ENCODE results near the gene MAFG. TPM values are rescaled to one million over a fixed set of nuclear protein-coding genes. Genes with fewer than 3 reads are reported as not detected.

The MAFG gene
- total and polyA plus RNA-seq, 7 donors: 8.8 to 21.9 (median 16.8) TPM

DNA sequence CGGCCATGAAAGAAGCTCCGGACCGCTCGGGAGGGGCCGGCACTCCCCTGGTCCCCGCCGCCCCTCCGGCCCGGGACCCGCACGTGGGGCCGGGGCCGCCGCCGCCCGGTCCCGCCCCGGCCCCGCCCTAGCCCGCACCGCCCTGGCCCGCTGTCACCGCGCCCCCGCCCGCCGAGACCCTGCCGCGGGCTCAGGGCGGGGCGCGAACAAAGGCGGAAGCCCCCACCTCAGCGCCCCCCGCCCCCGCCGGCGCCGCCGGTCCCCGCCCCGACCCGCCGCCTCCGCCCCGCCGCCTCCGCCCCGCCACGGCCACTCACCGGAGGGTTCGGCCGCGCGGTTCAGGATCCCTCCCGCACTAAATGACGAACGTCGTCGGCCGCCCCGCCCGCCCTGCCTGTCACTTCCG lies 56.6 kb downstream of the MAFG start, which contains the start of gene ARHGDIA:
Gene ARHGDIA, minus strand, starts transcription at position 357 of the 406 bp plus-strand sequence. CDS start 1,407 bp downstream, outside the sequence.
- no peak for DNase-seq
- H3K9me3 ChIP-seq: no peaks in the 10 kb centered on the region
- intact Hi-C loops (cut with DNase I): loop anchor here (2.0 to 5.0 kb wide), 4 partner anchors 20 to 226 kb away; partner anchors contain the start of genes ALYREF, ANAPC11, FASN and MAFG
- H3K4me3 ChIP-seq: peak within 1 kb of the TSS; percentile 71 to 99 (median 84)
- TF ChIP-seq, protein P1, sequence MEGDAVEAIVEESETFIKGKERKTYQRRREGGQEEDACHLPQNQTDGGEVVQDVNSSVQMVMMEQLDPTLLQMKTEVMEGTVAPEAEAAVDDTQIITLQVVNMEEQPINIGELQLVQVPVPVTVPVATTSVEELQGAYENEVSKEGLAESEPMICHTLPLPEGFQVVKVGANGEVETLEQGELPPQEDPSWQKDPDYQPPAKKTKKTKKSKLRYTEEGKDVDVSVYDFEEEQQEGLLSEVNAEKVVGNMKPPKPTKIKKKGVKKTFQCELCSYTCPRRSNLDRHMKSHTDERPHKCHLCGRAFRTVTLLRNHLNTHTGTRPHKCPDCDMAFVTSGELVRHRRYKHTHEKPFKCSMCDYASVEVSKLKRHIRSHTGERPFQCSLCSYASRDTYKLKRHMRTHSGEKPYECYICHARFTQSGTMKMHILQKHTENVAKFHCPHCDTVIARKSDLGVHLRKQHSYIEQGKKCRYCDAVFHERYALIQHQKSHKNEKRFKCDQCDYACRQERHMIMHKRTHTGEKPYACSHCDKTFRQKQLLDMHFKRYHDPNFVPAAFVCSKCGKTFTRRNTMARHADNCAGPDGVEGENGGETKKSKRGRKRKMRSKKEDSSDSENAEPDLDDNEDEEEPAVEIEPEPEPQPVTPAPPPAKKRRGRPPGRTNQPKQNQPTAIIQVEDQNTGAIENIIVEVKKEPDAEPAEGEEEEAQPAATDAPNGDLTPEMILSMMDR (IDR thresholded peaks at IDR 0.05): no peak
- TF ChIP-seq EP300 (IDR thresholded peaks at IDR 0.05) (no peak), POLR2AphosphoS5 (IDR thresholded peaks at IDR 0.05) (peak in 3 of 4 donors; percentile 99), POLR2A (IDR thresholded peaks at IDR 0.05) (no peak)
- 1% methylated on average over 64 of the region's 64 CpGs for WGBS, 2 donors
- H3K36me3 ChIP-seq: peaks cover 8 to 21% (median 17%) of the 10 kb centered on the region in 4 donors
- H3K27me3 ChIP-seq: no peaks in the 10 kb centered on the region
- peaks cover 0 to 63% (median 55%) of the 10 kb centered on the region in 4 donors for H3K4me1 ChIP-seq
- H3K27ac ChIP-seq: peak within 1 kb of the TSS; percentile 98 to 100 (median 99)

DNA sequence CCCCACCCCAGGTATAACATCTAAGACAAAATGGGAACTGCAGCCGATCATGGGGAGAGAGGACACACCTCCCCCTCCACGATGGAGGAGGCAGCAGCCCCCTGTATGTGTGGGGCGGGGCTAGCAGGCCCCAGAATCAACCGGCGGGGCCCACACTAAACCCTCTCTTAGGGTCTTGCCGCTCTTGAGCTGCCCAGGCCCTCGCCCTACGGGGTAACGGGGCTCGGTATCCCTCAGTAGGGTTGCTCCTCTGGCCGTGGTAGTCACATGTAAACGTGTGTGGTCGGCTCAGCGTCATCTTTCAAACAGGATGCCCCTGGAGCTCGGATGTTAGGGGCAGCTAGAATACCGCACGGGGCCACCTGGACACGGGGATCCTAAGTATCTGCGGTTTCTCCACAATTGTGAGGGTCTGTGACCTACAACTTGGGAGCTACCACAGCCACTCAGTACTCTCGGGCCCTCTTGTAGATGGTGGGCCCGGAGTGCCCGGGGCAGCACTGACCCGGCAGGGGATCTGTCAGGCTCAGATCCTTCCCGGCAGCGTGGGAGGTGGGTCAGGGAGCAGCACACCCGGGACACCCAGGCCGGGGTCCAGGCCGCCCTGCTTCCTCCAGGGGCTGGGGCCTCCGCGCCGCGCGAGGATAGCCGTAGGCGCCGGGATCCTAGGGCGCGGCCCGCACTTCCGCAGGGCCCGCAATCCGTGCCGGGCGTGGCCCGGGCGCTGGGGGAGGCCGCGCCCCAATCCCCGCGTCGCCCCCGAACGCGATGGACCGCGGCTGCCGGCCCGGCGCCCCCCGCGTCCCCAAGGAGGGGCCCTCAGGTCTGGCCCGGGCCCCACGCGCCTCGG lies 57.2 kb downstream of the MAFG start:
- H3K4me3 ChIP-seq: peak overlapping the region; percentile 37 to 99 (median 84)
- H3K27me3 ChIP-seq: no peaks in the 10 kb centered on the region
- peak overlapping the region; percentile 98 to 100 (median 99) for H3K27ac ChIP-seq
- TF ChIP-seq EP300 (IDR thresholded peaks at IDR 0.05) (no peak), POLR2AphosphoS5 (IDR thresholded peaks at IDR 0.05) (peak in 2 of 4 donors; percentile 26 to 35), POLR2A (IDR thresholded peaks at IDR 0.05) (no peak)
- TF ChIP-seq, protein P1 (IDR thresholded peaks at IDR 0.05): no peak
- H3K36me3 ChIP-seq: peaks cover 8 to 23% (median 18%) of the 10 kb centered on the region in 4 donors
- no peaks in the 10 kb centered on the region for H3K9me3 ChIP-seq
- H3K4me1 ChIP-seq: peaks cover 0 to 63% (median 55%) of the 10 kb centered on the region in 4 donors
- peak; percentile 76 for DNase-seq
- 1 to 3% methylated on average over 65 of the region's 65 CpGs for WGBS, 2 donors
- intact Hi-C loops (cut with DNase I): loop anchor here (2.0 to 5.0 kb wide), 4 partner anchors 20 to 227 kb away; partner anchors contain the start of genes ALYREF, ANAPC11, FASN and MAFG

DNA sequence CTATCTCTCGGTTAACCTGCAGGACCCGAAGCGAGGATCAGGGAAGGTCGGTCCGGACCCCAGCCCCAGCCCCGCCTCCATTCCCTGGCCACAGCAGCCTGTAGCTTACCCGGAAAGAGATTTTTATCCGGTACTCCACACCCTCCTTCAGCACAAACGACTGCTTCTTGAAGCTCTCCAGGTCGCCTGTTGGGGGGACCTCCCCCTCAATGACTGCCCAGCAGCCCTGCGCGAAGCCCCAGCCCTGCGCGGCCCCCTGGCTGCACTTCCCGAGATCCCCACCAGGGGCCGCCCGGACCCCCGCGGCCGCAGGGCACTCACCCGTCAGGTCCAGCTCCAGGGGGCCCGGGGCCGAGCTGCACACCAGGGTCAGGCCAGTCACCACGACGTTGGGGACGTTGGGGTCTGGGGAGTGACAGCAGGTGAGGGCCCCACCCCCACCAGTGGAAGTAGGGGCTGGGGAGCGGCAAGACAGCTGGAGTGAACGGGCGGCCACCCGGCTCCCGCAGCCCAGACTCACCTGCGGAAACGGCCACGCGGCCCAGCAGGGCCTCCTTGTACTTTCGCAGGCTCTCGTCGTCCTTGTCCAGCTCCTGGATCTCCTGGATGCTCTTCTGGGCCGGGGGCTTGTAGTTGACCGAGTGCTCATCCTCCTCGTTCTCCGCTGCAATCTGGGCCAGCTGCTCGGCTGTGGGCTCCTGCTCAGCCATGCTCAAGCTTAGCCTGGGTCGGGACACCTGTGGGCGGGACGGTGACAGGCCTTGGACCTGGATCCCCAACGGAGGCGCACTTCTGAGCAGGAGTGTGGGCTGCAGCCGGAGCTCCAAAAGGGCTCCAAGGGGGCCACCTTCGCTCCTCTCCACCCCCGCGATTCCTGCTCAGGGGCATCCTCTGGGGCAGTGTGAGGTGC lies 58.1 kb downstream of the MAFG start:
- TF ChIP-seq, protein P1 (IDR thresholded peaks at IDR 0.05): peak; percentile 82 to 96 (median 90)
- no peak for TF ChIP-seq POLR2AphosphoS5 (IDR thresholded peaks at IDR 0.05)
- no peak for TF ChIP-seq POLR2A (IDR thresholded peaks at IDR 0.05)
- TF ChIP-seq EP300 (IDR thresholded peaks at IDR 0.05): no peak
- intact Hi-C loops (cut with DNase I): loop anchor here (2.0 to 5.0 kb wide), 4 partner anchors 21 to 228 kb away; partner anchors contain the start of genes ALYREF, ANAPC11, FASN and MAFG
- no peaks in the 10 kb centered on the region for H3K9me3 ChIP-seq
- H3K4me3 ChIP-seq: peak overlapping the region; percentile 37 to 99 (median 84)
- WGBS, 2 donors: 27 to 37% methylated on average over 52 of the region's 52 CpGs
- peak; percentile 73 for DNase-seq
- no peaks in the 10 kb centered on the region for H3K27me3 ChIP-seq
- peak overlapping the region; percentile 98 to 100 (median 99) for H3K27ac ChIP-seq
- H3K4me1 ChIP-seq: peaks cover 0 to 63% (median 55%) of the 10 kb centered on the region in 4 donors
- peaks cover 8 to 32% (median 18%) of the 10 kb centered on the region in 4 donors for H3K36me3 ChIP-seq

DNA sequence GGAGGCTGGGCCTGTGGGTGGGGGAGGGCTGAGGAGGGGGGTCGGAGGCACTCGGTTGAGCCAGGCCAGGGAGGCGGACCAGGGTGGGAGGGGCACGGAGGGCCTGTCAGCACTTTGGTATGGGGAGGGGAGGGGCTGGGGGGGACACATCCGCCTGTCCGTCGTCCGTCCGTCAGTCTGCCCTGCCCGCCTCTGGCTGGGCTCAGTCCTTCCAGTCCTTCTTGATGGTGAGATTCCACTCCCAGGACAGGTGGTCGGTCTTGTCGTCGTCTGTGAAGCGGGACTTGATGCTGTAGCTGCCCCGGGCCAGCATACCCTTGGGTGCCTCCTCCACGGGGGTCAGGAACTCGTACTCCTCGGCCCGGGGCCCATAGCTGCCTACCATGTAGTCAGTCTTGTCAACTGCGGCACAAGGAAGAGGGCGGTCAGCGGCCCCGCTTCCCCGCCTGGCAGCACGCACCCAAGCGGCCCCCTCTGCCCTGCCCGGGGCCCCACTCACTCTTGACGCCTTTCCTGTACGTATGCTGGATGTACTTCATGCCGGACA lies 58.8 kb downstream of the MAFG start:
- Histone ChIP-seq H3K27me3 (no peaks in the 10 kb centered on the region), H3K9me3 (no peaks in the 10 kb centered on the region), H3K4me3 (no peak overlapping the region), H3K4me1 (peaks cover 0 to 69% (median 55%) of the 10 kb centered on the region in 4 donors), H3K36me3 (peaks cover 8 to 39% (median 18%) of the 10 kb centered on the region in 4 donors), H3K27ac (peak overlapping the region; percentile 98 to 100 (median 99))
- intact Hi-C loops (cut with DNase I): no loop called here
- WGBS, 2 donors: 61 to 72% methylated on average over 30 of the region's 30 CpGs
- no peak for TF ChIP-seq EP300 (IDR thresholded peaks at IDR 0.05)
- TF ChIP-seq, protein P1 (IDR thresholded peaks at IDR 0.05): no peak
- TF ChIP-seq POLR2AphosphoS5 (IDR thresholded peaks at IDR 0.05): no peak
- TF ChIP-seq POLR2A (IDR thresholded peaks at IDR 0.05): no peak
- DNase-seq: peak; percentile 84

All from sigmoid colon (tissue), 7 donors.